HG02623 (cell line): ENCODE data around the gene ABHD5.

Experiments
- ATAC-seq: cut with Tn5 transposase; IDR thresholded peaks from one replicate; pipeline ENCODE4 v1.9.1; 2021; ENCODE audit warnings: moderate library complexity; ENCODE audit not compliant: unreplicated experiment

Gene ABHD5

DNA sequence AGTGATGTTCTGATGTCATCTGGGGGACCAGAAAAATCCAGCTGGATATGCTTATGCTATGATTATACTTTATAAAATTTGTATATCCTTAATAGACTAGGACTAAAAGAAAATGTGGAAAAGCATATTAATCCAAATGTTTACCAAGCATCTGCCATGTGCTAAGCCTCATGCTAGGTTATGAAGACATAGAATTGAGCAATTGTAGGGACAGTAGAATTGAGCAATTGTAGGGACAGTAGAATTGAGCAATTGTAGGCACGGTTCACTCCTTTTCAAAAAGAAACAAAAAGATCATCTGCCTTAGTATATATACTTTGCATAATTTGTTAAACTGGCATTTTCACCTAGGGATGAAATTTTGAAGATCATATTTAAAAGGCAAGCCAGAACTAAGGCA is 18.3 kb downstream of the ABHD5 start:
- no peak for ATAC-seq

DNA sequence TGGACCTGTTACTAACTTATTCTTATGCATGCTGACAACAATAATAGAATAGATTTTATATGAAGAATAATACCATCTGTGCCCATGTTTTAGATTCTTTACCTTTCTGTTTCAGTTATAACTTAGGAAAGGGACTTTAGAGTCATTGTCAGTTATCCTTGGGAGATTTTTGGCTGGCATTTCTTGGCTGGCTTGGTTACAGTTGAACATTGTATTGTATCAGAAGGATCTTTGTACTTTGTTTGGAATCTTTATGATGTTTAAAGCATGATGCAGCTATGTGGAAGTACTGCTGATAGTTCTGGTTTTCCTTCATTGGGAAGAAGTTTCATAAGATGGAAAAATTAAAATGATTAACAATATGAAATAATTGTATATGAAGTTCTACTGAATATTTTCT is 19.9 kb downstream of the ABHD5 start:
- ATAC-seq = no peak

DNA sequence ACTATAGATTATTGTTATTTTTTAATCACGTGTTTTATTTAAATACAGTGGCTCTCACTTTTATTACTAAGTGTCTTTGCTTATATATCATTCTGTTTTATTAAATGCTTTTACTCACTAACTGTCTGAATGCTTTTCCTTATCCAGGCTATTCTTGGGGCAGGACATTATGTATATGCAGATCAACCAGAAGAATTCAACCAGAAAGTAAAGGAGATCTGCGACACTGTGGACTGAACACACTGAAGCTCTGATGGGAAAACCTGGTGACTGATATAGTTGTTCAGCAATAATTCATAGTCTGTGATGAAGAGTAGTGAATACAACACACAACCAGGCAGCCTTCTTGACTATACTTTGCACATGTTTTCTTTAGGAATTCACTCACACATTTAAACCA is 27.6 kb downstream of the ABHD5 start:
- no peak for ATAC-seq

DNA sequence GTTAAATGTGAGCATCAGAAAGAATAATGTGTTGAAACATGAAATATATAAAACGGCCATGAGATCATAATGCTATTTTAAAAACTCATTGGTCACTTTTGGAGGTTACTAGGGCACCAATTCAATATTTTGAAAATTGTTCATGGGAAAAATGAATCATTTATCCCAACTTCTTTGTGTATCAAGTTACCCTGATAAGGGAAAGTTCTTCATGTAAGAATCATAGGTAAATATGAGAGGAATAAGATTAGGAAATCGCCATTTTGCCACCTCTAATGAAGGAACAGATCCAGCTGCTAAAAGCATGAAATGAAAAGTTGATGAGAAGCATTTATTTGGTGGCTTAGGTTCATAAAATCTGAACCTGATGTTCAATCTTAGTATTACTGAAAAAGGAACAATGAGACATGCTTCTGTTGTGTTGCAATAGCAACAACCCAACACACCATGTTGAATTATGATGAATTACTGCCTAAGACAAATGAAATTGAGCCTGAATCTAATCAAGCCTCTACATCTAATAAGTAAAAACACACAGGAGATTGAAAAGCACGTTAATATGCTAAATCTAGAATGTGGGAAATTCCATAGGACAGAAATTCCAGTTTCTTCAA is 32.5 kb downstream of the ABHD5 start:
- ATAC-seq = no peak

DNA sequence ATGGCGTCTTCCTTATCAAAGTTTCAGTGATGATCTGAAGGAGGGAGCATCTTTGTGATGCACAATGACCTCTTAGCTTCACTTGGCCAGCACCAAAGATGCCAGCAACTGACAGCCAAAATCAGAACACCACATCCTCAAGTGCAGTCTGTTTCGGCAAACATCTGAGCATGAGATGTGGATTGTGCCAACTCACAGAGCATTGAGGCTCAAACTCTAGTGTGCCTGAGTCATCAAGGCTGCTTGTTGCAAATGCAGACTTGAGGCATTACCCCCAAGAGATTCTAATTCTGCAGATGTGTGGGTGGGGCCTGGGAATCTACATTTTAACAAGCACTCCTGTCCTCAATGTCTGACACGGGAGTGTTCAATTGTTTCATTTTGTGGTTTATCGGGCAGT is 35.8 kb downstream of the ABHD5 start:
- ATAC-seq = no peak

DNA sequence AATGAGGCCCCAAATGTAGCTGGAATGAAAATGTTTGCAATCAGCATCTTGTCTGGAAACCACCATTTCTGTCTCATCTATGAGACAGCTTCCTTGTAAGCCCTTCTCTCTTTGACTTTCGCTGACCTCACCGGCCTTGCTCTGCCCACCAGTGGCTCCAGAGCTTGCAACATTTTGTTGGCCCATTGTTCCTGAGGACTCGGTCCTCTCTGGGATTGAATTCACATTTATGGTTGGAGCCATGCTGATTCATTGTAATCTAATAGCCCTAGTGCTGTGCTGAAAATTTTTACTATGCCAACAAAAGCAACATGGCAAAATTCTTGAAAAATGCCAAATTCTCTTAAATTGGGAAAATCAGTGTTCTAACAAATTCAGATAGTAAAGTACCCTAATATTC is 37.2 kb downstream of the ABHD5 start:
- no peak for ATAC-seq

DNA sequence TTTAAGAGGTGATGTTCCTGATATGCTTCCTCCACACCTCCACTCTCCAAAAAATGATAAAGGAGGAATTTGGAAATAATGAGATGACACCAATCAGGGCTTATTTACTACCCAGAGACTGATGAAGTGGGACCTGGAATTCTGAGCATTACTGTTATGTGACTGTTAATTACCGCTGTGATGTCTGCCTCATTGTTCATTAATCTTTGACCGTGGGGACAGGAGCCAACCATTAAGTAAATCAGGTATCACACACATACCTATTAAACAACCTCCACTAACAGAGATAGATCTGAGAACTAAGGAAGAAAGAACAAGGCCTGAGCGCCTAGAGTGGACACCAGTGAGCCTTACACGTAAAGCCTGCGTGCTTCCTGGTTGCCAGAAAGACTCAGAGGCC is 37.7 kb downstream of the ABHD5 start:
- no peak for ATAC-seq

DNA sequence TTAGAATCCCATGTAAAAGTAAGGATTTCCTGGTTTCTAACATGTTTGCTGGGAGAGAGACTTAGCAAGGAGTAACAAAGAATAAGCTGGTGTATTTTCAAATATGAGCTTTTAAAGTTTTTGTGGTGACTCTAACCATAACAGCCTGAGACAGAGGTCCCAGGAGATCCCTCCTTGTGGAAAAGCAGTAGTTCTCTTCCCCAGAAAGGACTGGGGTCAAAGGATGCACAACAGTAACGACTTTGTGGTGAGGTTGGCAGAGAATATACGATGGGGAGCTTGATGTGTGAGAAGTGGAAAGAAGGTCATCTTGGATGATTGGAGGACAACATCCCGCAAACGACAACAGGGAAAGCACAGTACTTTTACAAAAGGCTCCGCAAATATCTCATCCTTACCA is 38.2 kb downstream of the ABHD5 start:
- no peak for ATAC-seq

DNA sequence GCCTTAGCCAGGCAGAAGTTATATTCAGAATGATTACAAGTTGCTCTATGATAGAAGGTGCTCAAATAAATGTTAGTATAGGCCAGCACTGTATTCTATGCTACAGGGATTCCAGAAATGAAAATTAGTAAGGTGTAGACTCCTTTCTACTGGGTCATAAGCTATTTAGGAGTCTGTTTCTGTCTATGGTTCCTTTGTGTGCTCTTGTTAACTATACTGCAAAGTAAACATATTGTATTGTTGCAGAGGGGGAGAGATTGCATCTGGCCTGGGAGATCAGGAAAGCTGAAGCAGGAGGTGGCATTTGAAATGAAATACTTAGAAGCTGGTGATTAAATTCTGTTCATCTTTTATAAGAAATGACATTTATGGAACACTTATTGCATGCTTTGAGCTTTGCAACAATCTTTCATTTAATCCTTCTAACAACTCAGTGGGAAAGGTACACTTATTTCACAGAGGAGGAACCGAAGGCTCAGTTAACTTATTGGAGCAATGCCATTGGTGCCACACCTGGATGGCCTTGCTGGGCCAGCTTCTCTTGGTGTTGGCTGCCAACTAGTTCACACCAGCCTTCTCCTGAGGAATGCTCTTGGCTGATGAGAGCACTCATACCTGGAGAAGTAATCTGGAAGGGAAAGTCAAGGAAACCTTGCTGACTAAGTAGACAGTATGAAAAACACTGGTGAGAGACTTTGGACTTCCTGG is 39.1 kb downstream of the ABHD5 start:
- ATAC-seq = no peak

DNA sequence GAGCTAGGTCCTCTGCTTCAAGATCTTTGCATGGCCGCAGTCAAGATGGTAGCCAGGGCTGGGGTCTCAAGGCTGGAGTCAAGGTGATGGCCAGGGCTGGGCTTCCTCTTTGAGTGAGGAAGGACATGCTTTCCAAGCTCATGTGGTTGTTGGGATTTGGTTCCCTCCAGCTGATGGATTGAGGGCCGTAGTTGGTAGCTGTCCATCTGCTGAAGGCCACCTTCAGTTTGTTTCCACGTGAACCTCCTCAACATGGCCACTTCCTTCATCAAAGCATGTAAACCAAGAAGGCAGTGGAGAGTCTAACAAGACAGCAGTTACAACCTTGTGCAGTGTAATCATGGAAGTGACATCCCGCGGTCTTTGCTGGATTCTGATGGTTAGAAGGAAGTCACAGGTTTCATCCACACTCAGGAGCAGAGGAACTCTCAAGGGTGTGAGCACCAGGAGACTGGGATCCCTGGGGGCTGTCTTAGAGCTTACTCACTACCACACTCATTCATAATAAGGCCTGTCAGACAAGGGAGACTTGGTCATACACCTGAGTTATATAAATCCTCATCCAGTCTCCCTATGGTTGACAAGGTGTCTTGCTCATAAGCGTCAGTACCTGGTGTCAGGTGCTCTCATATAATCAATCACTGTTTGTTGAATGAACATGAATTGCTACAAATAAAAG is 42.1 kb downstream of the ABHD5 start:
- ATAC-seq = no peak

DNA sequence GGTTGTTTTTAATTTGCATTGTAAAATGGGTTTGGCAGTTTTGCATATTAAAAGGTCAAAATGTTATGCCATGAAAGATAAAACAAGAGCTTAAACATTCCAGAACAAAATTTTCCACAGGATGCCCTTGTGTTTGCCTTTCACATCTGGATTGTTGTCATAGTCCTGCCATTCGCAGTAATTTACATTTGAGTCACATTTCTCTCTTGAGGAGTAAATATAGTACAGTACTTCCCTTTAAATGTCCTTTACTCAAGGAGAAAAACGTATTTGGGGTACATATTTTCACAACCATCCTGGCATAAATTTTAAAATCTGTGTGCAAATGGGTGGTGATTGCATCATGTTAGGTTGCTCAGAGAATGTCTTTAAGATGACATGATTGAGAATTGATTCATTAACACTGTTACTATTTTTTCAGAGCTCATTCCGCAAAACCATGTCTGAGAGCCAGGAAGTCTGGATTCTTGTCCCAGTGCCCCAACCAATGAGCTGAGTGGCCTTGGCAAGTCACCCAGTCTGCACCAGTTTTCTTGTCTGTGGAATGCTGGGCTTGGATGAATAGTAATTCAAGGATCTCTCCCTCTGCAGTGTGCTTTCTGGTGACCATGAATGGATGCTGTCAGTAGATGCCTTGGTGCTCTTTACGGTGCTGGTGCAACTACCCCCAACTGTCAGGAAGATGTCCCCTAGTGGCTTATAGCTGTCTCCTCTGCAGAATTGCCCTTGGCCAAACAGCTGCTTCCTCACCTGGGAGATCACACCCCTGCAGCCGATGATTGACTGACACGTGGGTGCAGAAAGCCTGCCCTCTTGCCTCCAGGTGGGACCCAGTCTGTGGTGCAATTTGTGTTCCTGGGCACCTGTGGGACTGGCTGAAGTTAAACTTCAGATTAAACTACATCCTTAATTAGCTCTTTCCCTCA is 43.0 kb downstream of the ABHD5 start:
- ATAC-seq = no peak

DNA sequence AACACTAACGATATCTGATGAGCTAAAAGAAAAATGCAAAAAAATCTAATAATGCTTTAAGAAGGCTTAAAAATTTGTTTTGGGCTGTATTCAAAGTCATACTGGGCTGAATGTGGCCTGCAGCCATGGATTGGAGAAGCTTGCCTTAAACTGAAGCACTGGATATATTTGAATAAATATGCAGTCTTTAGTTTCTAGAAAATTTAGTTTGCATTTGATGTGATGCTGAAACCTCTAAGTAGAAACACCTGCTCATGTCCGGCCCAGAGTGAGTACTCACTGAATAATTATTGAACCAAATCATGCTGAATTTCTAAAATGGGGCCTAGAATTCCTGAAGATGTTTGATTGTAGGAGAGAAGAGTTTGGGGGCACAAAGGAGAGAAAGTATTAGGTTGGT is 43.9 kb downstream of the ABHD5 start:
- no peak for ATAC-seq

DNA sequence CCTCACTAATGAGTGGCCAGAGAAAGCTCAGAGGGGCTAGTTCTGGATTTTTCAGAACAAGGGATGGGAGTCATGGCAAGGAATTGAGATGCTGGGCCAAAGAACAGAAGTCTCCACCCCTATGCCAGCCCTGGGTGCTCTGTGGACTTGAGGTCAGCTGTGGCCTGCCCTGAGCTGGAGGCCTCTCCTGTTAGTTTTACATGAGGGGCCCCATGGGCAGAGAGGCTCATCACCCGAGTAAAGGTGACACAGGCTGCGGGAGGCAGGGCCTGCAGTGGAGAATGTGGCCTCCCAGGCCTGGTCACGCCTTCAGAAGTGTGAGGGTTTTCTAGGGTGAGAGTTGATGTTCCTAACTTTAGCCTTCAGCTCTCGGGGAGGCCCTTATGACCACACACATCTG is 44.9 kb downstream of the ABHD5 start:
- ATAC-seq = no peak

DNA sequence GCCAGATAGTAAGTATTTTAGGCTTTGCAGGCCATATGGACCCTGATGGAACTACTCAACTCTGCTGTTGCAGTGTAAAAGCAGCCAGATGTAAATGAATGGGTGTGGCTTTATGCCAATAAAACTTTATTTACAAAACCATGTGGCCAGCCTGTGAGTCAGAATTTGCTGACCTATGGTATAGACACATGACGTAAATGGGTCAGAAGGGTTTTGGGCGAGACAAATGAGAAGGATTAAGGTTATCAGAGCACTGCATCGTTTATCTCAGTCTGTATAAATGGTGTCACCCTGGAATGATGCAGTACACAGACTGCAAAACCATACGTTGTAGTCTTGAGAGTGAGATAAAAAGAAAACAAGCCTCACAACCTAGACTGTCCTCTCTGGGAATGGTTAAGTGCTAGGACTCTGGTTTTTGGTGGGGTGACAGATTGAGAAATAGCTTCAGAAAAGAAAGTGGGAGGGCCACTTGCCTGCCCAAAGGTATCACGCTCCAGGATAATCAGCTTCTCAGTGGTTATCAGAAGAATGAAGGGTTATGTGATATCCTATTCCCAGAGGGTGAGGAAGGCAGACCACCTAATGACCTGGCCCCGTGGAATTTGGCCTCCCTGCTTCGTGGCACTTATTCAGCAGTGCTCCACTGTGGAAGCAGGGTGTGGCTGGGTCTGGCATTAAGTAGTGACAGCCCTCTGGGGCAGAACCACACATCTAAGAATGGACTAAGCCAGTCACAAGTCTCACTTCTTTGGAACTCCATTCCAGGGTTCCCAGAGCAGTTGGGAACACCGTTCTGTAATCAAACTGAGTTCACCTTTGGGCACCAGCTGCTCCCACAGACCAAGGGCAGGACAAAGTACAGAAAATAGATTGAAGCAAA is 46.1 kb downstream of the ABHD5 start:
- no peak for ATAC-seq

DNA sequence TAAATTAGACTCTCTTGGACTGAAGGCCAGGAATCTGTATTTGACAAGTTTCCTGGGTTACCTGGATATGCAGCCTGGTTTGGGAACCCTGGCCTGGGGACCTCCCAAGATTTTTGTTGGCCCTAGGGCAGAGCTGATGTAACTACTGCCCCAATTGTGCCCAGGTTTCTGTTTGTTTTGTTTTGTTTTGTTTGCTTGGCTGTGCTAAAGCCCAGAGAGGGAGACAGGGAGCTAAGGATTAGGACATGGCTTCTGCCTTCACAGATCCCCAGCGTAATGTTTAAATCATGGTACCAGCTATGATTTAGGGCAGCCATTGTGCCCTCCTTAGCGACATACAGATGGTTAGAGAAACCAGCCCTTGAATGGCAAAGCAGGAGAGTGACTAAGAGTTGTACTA is 47.6 kb downstream of the ABHD5 start:
- ATAC-seq = no peak

DNA sequence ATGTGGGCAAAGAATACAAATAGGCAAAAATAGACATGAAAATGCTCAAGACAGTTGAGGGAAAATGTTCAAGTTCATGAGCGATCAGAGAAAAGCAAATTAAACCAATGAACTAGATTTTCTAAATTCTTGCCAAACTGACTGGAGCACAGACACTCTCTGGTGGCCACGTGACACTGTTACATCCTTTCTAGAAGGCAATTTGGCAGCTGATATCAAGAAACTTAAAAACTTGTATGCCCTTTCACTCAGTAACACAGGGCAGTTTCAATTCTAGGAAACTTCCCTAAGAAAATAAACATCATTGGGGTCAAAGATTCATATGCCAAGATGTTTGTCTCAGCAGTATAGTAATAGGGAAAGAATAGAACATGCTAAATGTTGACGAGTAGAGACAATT is 52.2 kb downstream of the ABHD5 start:
- ATAC-seq = no peak

DNA sequence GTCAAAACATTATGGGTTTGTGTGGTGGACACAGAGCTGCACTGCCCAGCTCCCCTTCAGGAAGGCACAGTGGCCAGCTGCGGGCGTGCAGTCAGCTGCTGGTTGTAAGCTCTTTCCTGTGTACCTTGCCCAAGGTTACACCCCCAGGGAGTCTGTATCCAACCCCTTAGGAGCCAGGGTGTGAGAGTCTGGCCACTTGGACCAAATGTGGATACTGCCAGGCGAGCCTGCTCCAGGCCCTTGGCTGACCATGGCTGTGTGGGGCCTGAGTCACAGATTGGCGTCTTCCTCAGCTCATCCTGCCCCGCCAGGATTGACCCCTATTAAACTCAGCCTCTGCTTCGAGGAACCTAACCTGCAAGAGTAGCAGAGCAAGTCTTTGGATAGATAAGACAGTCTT is 56.9 kb downstream of the ABHD5 start:
- no peak for ATAC-seq

DNA sequence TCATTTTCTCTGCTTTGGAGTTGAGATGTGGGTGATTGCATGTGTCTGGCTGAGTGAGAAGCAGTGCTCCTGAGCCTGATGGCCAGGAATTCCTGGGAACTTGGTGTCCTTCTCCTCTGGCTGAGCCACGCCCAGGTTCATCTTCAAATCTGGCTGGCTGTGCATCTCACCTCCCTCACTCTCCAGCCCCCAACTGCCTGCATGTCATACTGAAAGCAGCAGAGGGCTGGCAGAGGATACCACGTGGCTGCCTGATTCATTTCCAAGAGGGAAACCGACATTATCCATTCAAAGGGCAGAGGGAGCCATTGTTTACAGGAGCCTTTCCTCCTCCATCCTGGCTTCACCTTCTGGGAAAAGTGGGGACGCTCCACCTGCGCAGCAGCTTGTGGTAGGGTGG is 57.4 kb downstream of the ABHD5 start:
- ATAC-seq = no peak

DNA sequence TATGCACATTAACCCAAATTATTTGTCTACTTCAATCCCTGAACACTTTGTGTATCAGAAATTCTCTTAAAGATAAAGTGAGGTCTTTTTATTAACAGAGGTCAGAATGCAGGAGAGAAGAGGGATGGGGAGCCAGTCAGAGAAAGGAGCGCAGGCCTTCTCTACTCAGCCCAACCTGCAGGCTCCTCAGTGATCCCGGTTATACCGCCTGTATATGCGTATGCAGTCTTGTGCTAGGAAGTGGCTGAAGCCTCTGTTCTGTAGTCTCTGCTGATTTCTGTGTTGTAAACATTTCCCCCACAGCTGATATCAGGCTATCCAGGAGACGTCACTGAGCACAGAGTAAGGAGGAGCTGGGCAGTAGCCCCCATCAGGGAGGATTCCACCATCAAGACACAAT is 57.9 kb downstream of the ABHD5 start:
- no peak for ATAC-seq

DNA sequence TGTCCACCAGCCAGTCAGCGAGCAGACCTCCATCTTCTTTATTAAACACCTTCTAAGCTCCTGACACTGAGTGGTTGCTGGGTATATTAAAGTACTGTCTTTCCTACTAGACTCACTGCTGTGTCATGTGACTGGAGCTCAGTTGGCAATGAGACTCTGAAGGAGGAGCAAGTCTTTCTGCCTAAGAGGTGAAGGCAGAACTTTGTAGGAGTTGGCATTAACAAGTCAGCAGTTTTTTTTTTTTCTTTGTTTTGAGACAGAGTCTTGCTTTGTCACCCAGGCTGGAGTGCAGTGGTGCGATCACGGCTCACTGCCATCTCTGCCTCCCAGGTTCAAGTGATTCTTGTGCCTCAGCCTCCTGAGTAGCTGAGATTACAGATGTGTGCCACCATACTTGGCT is 62.2 kb downstream of the ABHD5 start:
- no peak for ATAC-seq
